Measurements from ENCODE around the gene ZNF320. TPM values are rescaled to one million over a fixed set of nuclear protein-coding genes. Genes with fewer than 3 reads are reported as not detected.

Gene ZNF320
- total and polyA plus RNA-seq, 10 of the 15 experiments (the other 5 are each of a cell fraction or from before 2014, with no cell fraction given), result 0.48 to 9.3 (median 1.3) TPM

- WGBS (ENCODE audit: insufficient coverage, insufficient replicate concordance, low lambda C conversion rate, missing lambda C conversion rate), result 70% methylated on average over 29 of the region's 29 CpGs
- in situ Hi-C loops (cut with MboI), result loop anchor here (5.0 kb wide), 1 partner anchor 86 kb away; the partner anchor contains the start of gene ZNF468
- Histone ChIP-seq H3K36me3 (ENCODE audit: control insufficient read depth in 2 of 2, insufficient read depth in 2 of 2, low read length in 1 of 2) (no peaks in the 10 kb centered on the region), H3K27me3 (replicated peaks in 1 of 2; ENCODE audit: control insufficient read depth in 2 of 2, insufficient read depth in 2 of 2, low read length in 1 of 2) (no peaks in the 10 kb centered on the region), H3K27ac (ENCODE audit: control insufficient read depth, insufficient read depth) (peak overlapping the region; percentile 18; the same call in 1 of the 2 replicates), H3K4me2 (ENCODE audit: control insufficient read depth, insufficient read depth) (peak overlapping the region; percentile 87), H2AFZ (ENCODE audit: control insufficient read depth, low read depth, low read length) (peak overlapping the region; percentile 89), H3K9ac (ENCODE audit: control insufficient read depth, insufficient read depth, low read length) (peak overlapping the region; percentile 38; the same call in 1 of the 2 replicates), H3K4me3 (peak overlapping the region; percentile 90), H3K4me1 (ENCODE audit: control insufficient read depth, insufficient read depth, low read length) (no peaks in the 10 kb centered on the region), H3K79me2 (ENCODE audit: control insufficient read depth, insufficient read depth, low read length) (peaks cover 4% of the 10 kb centered on the region), H4K20me1 (ENCODE audit: control insufficient read depth, insufficient read depth) (no peaks in the 10 kb centered on the region), H3K9me3 (replicated peaks; ENCODE audit: control insufficient read depth, insufficient read depth, low read length) (peaks cover 2% of the 10 kb centered on the region; the same call in 1 of the 3 replicates)
- intact Hi-C loops (cut with micrococcal nuclease; ENCODE audit: unreplicated experiment), result no loop called here
- FAIRE-seq (no peak), ATAC-seq (peak; percentile 22; the same call in 2 of the 3 replicates), DNase-seq (ENCODE audit: low read depth, low spot score) (no peak)
- ChIA-PET POLR2A (interaction anchor here (0.7 kb wide), 1 partner anchor 20 kb away, joined by 3 read pairs; no protein-coding TSS in a partner anchor), SMC1A (ENCODE audit: uncharacterized antibody, unreplicated experiment) (interaction anchor here (0.9 kb wide), 1 partner anchor 20 kb away, joined by 3 read pairs; the partner anchor contains the start of gene ZNF816), CTCF (no interaction called here), RAD21 (ENCODE audit: unreplicated experiment) (no interaction called here)
- TF ChIP-seq ZBED1 (IDR thresholded peaks at IDR 0.05; ENCODE audit: borderline replicate concordance) (no peak), IRF4 (IDR thresholded peaks at IDR 0.05; ENCODE audit: low read depth, low read length) (no peak), CBX5 (IDR thresholded peaks at IDR 0.05; ENCODE audit: low read depth) (no peak)
- BruUV-seq (replicated peaks), result no TSS peak
These were observed 45.9 kb upstream of the ZNF320 start for GRCh38 chr19:52943134-52943883.

- BruUV-seq (replicated peaks), result no TSS peak
- under 1% methylated on average over 30 of the region's 43 CpGs for WGBS (ENCODE audit: insufficient coverage, insufficient replicate concordance, low lambda C conversion rate, missing lambda C conversion rate)
- intact Hi-C loops (cut with micrococcal nuclease; ENCODE audit: unreplicated experiment), result no loop called here
- peak overlapping the region; percentile 90 for H3K4me3 ChIP-seq
- ChIA-PET CTCF (no interaction called here), POLR2A (interaction anchor here (0.7 kb wide), 1 partner anchor 21 kb away, joined by 3 read pairs; no protein-coding TSS in a partner anchor), RAD21 (ENCODE audit: unreplicated experiment) (no interaction called here), SMC1A (ENCODE audit: uncharacterized antibody, unreplicated experiment) (interaction anchor here (0.9 kb wide), 1 partner anchor 20 kb away, joined by 3 read pairs; the partner anchor contains the start of gene ZNF816)
- peak overlapping the region; percentile 87 for H3K4me2 ChIP-seq (ENCODE audit: control insufficient read depth, insufficient read depth)
- FAIRE-seq, result peak; percentile 7
- DNase-seq (ENCODE audit: low read depth, low spot score), result peak; percentile 48
- H3K79me2 ChIP-seq (ENCODE audit: control insufficient read depth, insufficient read depth, low read length), result peaks cover 4% of the 10 kb centered on the region
- ATAC-seq, result peak; percentile 99
- no peaks in the 10 kb centered on the region for H3K4me1 ChIP-seq (ENCODE audit: control insufficient read depth, insufficient read depth, low read length)
- no peaks in the 10 kb centered on the region for H3K36me3 ChIP-seq (ENCODE audit: control insufficient read depth in 2 of 2, insufficient read depth in 2 of 2, low read length in 1 of 2)
- no peaks in the 10 kb centered on the region; the same call in 1 of the 3 replicates for H3K9me3 ChIP-seq (replicated peaks; ENCODE audit: control insufficient read depth, insufficient read depth, low read length)
- H4K20me1 ChIP-seq (ENCODE audit: control insufficient read depth, insufficient read depth), result no peaks in the 10 kb centered on the region
- in situ Hi-C loops (cut with MboI), result loop anchor here (5.0 kb wide), 1 partner anchor 85 kb away; the partner anchor contains the start of gene ZNF468
- H3K27ac ChIP-seq (ENCODE audit: control insufficient read depth, insufficient read depth), result peak overlapping the region; percentile 77
- no peaks in the 10 kb centered on the region for H3K27me3 ChIP-seq (replicated peaks in 1 of 2; ENCODE audit: control insufficient read depth in 2 of 2, insufficient read depth in 2 of 2, low read length in 1 of 2)
- H2AFZ ChIP-seq (ENCODE audit: control insufficient read depth, low read depth, low read length), result peak overlapping the region; percentile 89
- peak overlapping the region; percentile 84 for H3K9ac ChIP-seq (ENCODE audit: control insufficient read depth, insufficient read depth, low read length)
- TF ChIP-seq SPI1 (IDR thresholded peaks at IDR 0.05; ENCODE audit: borderline replicate concordance, insufficient read depth, low read depth, low read length) (no peak), NRF1 (conservative IDR thresholded peaks at IDR 0.05; ENCODE audit: low read depth, low read length) (no peak), RB1 (IDR thresholded peaks at IDR 0.05; ENCODE audit: borderline replicate concordance) (peak; percentile 40; the same call in 1 of the 2 replicates), POU2F2 (IDR thresholded peaks at IDR 0.05; ENCODE audit: borderline replicate concordance, low read depth, low read length) (peak; percentile 47; the same call in 1 of the 3 replicates), MYB (IDR thresholded peaks at IDR 0.05; ENCODE audit: borderline replicate concordance, low read depth, low read length) (no peak), MXI1 (IDR thresholded peaks at IDR 0.05; ENCODE audit: low read depth, low read length) (0 out of 2 replicates have a peak, but pooled peaks have one; percentile 3), PKNOX1 (IDR thresholded peaks at IDR 0.05) (peak; percentile 55; the same call in 1 of the 2 replicates), SREBF1 (IDR thresholded peaks at IDR 0.05; ENCODE audit: low read length) (no peak), NR2C2 (IDR thresholded peaks at IDR 0.05; ENCODE audit: borderline replicate concordance, control insufficient read depth, insufficient read length, low read depth) (no peak), ZSCAN29 (IDR thresholded peaks at IDR 0.05) (no peak), BCL11A (IDR thresholded peaks at IDR 0.05; ENCODE audit: low read depth, low read length) (no peak), STAT3 (IDR thresholded peaks at IDR 0.05; ENCODE audit: low read depth, low read length) (no peak), POLR2A (IDR thresholded peaks at IDR 0.05; ENCODE audit: low read depth, low read length) (peak; percentile 87)
These were observed 45.1 kb upstream of the ZNF320 start for GRCh38 chr19:52942386-52943133.

Data from GM12878 (cell line).